Measurements from ENCODE around the gene MAGI2. TPM values are rescaled to one million over a fixed set of nuclear protein-coding genes. Genes with fewer than 3 reads are reported as not detected.

The MAGI2 gene
- total RNA-seq, 1 experiment from 2014 or later, result 0.25 TPM

GRCh38 chr7:78359836-78360235 is 1093.6 kb downstream of the MAGI2 start:
- no peak for DNase-seq
- Histone ChIP-seq H3K4me3 (ENCODE audit: low read depth, low read length) (no peak overlapping the region), H3K27me3 (replicated peaks; ENCODE audit: control insufficient read depth, insufficient read depth, low read length) (no peaks in the 10 kb centered on the region), H3K36me3 (ENCODE audit: control insufficient read depth, insufficient read depth, low read length) (no peaks in the 10 kb centered on the region), H3K9me3 (no peaks in the 10 kb centered on the region), H3K4me1 (no peaks in the 10 kb centered on the region)
- Mint-ChIP-seq H3K4me3 (ENCODE audit: unreplicated experiment) (no peak overlapping the region), H3K9me3 (ENCODE audit: unreplicated experiment) (no peaks in the 10 kb centered on the region), H3K4me1 (ENCODE audit: low read depth, unreplicated experiment) (no peaks in the 10 kb centered on the region), H3K27me3 (ENCODE audit: insufficient read depth, unreplicated experiment) (peaks cover 3% of the 10 kb centered on the region), H3K27ac (ENCODE audit: unreplicated experiment) (no peak overlapping the region), H3K36me3 (ENCODE audit: insufficient read depth, unreplicated experiment) (no peaks in the 10 kb centered on the region)
- CTCF ChIA-PET, result no interaction called here
- POLR2A ChIA-PET, result no interaction called here
- TF ChIP-seq, protein P1, sequence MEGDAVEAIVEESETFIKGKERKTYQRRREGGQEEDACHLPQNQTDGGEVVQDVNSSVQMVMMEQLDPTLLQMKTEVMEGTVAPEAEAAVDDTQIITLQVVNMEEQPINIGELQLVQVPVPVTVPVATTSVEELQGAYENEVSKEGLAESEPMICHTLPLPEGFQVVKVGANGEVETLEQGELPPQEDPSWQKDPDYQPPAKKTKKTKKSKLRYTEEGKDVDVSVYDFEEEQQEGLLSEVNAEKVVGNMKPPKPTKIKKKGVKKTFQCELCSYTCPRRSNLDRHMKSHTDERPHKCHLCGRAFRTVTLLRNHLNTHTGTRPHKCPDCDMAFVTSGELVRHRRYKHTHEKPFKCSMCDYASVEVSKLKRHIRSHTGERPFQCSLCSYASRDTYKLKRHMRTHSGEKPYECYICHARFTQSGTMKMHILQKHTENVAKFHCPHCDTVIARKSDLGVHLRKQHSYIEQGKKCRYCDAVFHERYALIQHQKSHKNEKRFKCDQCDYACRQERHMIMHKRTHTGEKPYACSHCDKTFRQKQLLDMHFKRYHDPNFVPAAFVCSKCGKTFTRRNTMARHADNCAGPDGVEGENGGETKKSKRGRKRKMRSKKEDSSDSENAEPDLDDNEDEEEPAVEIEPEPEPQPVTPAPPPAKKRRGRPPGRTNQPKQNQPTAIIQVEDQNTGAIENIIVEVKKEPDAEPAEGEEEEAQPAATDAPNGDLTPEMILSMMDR (IDR thresholded peaks at IDR 0.05; ENCODE audit: insufficient read depth in 1 of 2, low read depth in 1 of 2, low read length in 1 of 2, severe bottlenecking in 1 of 2, unreplicated experiment in 1 of 2), result no peak
- no TSS peak for BruUV-seq (replicated peaks)
- intact Hi-C loops (cut with micrococcal nuclease; ENCODE audit: unreplicated experiment), result no loop called here

GRCh38 chr7:78357709-78358108 is 1095.8 kb downstream of the MAGI2 start:
- ChIA-PET POLR2A (no interaction called here), CTCF (no interaction called here)
- Histone ChIP-seq H3K36me3 (ENCODE audit: control insufficient read depth, insufficient read depth, low read length) (no peaks in the 10 kb centered on the region), H3K27me3 (replicated peaks; ENCODE audit: control insufficient read depth, insufficient read depth, low read length) (no peaks in the 10 kb centered on the region), H3K9me3 (no peaks in the 10 kb centered on the region), H3K4me1 (no peaks in the 10 kb centered on the region), H3K4me3 (ENCODE audit: low read depth, low read length) (no peak overlapping the region)
- Mint-ChIP-seq H3K36me3 (ENCODE audit: insufficient read depth, unreplicated experiment) (no peaks in the 10 kb centered on the region), H3K9me3 (ENCODE audit: unreplicated experiment) (no peaks in the 10 kb centered on the region), H3K27ac (ENCODE audit: unreplicated experiment) (no peak overlapping the region), H3K4me3 (ENCODE audit: unreplicated experiment) (no peak overlapping the region), H3K27me3 (ENCODE audit: insufficient read depth, unreplicated experiment) (peaks cover 3% of the 10 kb centered on the region), H3K4me1 (ENCODE audit: low read depth, unreplicated experiment) (no peaks in the 10 kb centered on the region)
- intact Hi-C loops (cut with micrococcal nuclease; ENCODE audit: unreplicated experiment), result no loop called here
- TF ChIP-seq, protein P1 (IDR thresholded peaks at IDR 0.05; ENCODE audit: insufficient read depth in 1 of 2, low read depth in 1 of 2, low read length in 1 of 2, severe bottlenecking in 1 of 2, unreplicated experiment in 1 of 2), result no peak
- no TSS peak for BruUV-seq (replicated peaks)
- no peak for DNase-seq

GRCh38 chr7:78355834-78356233 is 1097.6 kb downstream of the MAGI2 start:
- H3K4me1 Mint-ChIP-seq (ENCODE audit: low read depth, unreplicated experiment), result no peaks in the 10 kb centered on the region
- no peak for DNase-seq
- no TSS peak for BruUV-seq (replicated peaks)
- Histone ChIP-seq H3K4me3 (ENCODE audit: low read depth, low read length) (no peak overlapping the region), H3K27me3 (replicated peaks; ENCODE audit: control insufficient read depth, insufficient read depth, low read length) (no peaks in the 10 kb centered on the region), H3K36me3 (ENCODE audit: control insufficient read depth, insufficient read depth, low read length) (no peaks in the 10 kb centered on the region), H3K4me1 (no peaks in the 10 kb centered on the region), H3K9me3 (no peaks in the 10 kb centered on the region)
- H3K27me3 Mint-ChIP-seq (ENCODE audit: insufficient read depth, unreplicated experiment), result no peaks in the 10 kb centered on the region
- ChIA-PET POLR2A (no interaction called here), CTCF (no interaction called here)
- TF ChIP-seq, protein P1 (IDR thresholded peaks at IDR 0.05; ENCODE audit: insufficient read depth in 1 of 2, low read depth in 1 of 2, low read length in 1 of 2, severe bottlenecking in 1 of 2, unreplicated experiment in 1 of 2), result no peak
- no peaks in the 10 kb centered on the region for H3K36me3 Mint-ChIP-seq (ENCODE audit: insufficient read depth, unreplicated experiment)
- intact Hi-C loops (cut with micrococcal nuclease; ENCODE audit: unreplicated experiment), result no loop called here
- H3K4me3 Mint-ChIP-seq (ENCODE audit: unreplicated experiment), result no peak overlapping the region
- H3K27ac Mint-ChIP-seq (ENCODE audit: unreplicated experiment), result no peak overlapping the region
- no peaks in the 10 kb centered on the region for H3K9me3 Mint-ChIP-seq (ENCODE audit: unreplicated experiment)
